PFSK-1 (cell line): ENCODE measurements around the gene DDOST.

Experiments
- POLR2AphosphoS5 ChIP-seq: IDR thresholded peaks from 2 replicates; pipeline ENCODE4 v1.6.1; 2012; ENCODE audit warnings: low read depth, mild to moderate bottlenecking, control low read depth, low read length, moderate library complexity
- TAF1 ChIP-seq: IDR thresholded peaks from 2 replicates; pipeline ENCODE4 v1.6.1; 2012; ENCODE audit warnings: low read length, control low read depth, borderline replicate concordance; ENCODE audit not compliant: insufficient read depth

- TF ChIP-seq TAF1 = no peak
- TF ChIP-seq POLR2AphosphoS5 = no peak
These were observed 30.4 kb downstream of the DDOST start for GRCh38 chr1:20630729-20631128.
